ENCODE measurements around the gene PCGF2.
A peak's percentile ranks its signal among the peaks of the same experiment; 100 is the strongest.

Gene PCGF2

DNA sequence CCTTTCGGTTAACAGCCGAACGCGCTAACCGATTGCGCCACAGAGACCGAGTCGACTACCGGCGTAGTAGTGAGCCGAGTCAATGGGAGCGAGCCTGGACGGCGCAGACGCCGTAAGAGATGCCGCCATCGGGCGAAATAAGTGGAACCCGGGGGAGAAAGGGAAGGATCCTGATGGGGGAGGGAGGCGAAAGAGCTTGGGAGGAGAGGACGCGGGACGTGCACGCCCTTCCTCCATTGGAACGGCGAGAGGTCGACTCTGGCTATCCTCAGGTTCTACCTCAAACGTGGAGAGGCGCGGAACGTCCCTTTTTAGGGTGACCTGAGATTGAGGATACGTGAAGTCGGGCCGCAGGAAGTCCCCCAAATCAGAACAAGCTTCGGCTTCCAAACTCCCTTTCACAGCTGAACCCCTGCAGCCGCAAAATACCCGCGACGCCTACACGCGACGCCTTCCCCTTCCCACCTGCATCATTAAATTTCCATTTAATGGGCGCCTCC, 3.7 kb upstream of the PCGF2 start:
- peak; percentile 87 for DNase-seq (ENCODE audit: low spot score)
- FAIRE-seq, result no peak

DNA sequence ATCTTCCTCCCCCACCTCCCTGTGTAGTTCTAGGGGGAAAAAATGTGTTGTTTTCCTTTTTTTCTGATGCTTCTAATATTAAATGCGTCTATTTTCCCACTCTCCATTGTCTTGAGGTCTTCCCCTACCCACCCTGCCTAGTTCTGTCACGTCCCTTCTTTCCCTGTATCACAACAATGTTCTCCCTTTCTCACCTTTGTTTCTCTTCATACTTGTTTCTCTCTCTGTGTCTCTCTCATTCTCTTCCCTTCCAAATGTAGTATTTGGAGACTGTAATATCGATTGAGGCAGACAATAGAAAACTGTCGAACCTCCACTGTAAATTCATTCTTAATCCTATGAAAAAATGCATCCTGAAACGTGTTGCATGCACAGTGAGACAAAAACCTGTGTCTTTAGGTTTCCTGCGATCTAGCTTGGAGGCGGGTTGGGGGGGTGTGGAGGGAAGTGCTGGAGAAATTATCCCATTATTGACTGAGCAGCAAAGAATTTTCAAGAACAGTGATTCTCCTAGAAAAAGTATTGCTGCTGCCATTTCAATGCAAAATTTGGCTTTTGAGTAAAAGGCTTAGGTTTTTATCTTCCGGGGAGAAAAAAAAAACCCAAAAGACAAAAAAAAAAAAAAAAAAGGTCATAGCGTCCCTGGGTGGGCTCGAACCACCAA, 3.1 kb upstream of the PCGF2 start:
- no peak for FAIRE-seq
- DNase-seq (ENCODE audit: low spot score), result no peak

DNA sequence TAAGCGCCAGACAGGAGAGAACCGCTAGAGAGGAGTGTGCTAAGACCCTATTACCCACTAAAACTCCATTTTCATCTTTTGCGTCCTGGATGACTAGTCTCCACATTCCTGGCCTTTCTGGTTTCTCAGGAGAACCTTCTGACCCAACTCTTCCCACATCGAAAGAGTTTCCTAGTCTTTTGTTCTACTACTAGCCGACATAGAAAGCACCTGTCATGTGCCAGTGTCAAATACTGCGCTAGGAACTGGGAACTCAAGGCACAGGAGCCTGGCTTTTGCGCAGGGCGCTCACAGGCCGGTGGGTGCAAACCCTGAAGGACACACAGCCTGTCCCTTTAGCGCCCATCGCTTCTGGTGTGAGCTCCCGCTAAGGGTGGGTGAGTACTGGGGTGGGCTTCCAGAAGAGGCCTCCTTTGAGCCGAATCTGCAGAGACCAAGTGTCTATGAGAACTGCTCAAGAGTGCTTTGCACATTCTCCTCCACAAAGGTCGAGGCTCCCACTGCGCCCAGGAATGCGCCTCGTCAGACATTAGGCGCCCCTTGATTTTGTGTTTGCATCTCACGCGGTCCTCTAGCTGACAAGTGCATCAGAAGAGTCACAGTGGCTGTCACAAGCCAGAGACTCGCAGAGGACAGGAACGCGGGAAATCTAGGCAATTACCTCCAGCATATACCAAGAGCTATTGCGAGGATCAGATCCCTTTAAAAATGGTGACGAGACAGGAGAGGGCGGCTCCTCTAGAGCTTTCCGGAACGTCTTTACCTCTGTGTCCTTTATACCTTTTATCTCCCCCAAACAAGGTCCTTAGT, 2.4 kb upstream of the PCGF2 start:
- FAIRE-seq, result no peak
- DNase-seq (ENCODE audit: low spot score), result no peak

DNA sequence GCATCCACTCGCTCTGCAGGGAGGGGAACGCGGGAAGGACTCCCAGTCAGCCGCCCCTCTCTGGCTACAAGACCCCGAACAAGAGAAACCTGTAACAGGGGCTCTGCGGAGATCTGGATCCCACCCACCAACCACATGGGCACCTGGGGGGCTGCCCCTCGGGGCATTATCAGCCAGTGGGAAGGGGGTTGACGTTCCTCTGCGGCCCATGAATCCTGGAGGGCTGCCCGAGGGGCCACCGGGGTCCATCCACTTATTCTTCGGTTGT, 1.8 kb upstream of the PCGF2 start:
- no peak for DNase-seq (ENCODE audit: low spot score)
- FAIRE-seq, result no peak

DNA sequence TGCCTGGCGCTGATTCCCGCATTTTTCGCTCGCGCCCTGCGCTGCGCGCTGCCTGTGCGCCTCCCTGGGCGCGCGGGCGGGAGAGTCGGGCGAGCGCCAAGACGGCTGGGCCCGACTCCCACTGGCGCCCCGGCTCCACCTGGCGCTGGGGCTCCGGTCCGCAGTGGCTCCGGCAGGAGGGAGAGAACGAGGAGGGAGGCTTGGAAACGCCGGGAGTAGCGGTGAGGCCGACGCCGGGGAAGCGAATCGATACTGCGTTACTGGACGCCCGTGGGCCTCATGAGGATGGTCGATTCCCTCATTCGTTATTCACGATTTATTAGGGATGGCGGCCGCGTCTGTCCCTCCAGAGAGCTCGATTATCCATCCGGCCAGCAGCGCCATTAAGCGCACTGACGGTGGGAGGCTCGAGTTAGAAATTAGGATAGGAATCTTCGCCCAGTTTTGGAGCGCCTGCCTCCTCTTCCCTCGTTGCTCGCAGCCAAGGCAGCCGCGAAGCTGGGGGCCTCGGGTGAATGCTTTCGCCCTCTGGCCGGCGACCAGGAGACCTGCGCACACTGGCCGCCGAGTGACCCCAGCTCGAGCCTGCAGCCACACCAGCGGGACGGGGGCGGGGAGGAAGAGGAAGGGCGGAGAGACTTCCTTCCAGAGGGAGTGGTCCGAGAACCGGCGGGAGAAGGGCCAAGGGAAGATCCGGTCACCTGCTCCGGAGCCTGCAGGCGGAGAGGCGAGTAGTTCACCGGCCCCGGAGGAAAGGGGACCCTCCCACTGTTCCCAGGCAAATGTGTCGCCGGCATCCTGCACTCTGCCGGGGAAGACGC, 1.3 kb upstream of the PCGF2 start:
- no peak for FAIRE-seq

DNA sequence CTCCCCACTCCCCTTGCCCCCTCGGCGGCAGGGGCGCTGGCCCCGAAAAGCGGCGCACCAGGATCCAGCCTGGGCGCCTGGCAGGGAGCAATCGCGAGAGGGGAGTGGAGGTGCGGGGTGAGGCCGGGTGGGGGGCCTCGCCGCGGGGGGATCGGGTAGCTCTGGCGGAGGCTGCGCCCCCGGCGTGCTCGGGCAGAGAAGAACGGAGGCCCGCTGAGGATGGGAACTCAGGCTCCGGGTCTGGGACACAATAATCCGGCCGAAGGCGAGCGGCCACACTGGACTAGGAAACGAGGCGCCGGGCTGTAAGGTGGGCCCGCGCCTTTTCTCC, 721 bp upstream of the PCGF2 start:
- DNase-seq (ENCODE audit: low spot score), result no peak
- FAIRE-seq, result no peak

More for the DNA sequence above, 1.3 kb upstream of the PCGF2 start:
- DNase-seq (ENCODE audit: low spot score), result peak; percentile 81

DNA sequence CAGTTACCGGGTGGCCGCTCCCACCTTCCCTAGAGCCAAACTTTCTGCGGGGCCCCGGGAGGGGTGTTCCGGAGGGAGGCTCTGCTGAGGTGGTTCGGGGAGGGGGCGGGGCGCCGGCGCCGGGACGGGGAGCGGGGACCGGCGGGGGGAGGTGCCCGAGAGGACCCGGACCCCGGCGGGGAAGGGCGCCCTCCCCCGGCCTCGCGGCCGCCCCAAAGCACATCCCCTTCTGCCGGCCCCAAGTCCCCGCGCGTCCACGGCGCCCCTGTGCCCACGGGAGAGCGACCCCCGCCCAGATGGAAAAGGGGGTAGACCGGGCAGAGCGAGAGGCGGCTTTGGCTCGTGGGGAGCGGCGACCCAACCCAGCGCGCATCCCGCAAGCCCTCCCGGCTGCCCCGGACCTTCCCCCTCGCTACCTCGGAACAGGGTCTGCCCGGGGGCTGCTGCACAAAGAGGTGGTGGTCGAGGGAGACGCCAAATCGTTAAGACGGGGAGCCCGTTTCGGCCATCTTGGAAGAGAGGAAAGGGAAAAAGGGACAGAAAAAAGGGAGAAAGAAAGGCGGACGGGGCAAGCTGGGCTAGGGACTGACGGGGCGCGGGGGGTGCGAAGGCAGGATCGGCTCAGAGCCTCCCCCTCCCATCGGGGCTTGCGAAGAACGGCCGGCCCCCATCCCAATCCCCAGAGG, 530 bp downstream of the PCGF2 start:
- FAIRE-seq (no peak), DNase-seq (ENCODE audit: low spot score) (peak; percentile 62)

DNA sequence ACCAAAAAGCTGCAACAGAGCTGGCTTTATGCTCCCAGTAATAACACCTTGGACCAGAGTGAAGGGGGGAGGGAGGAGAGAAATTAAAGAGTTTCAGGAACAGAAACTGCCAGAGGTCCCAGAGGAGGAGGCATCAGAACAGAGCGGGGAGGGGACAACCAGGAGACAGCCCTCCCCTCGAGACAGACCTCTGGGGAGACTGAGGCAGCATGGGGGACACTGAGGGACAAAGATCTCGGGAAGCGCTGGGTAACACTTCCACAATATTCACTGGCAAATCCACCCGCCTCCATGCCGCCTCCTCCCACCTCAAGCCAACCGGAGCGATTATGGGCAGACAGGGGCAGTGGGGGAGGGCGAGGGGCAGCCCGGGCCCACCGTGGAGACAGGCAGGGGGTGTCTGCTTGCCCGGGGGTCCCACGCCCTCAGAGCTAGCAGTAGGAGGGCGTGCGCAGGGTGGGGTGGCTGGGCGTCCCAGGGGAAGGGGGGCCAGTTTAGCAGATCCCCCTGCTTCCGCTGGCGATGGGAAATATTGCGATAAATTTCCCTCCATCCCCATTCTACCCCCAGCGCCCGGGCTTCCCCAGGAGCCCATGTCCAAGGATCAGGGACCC, 1.2 kb downstream of the PCGF2 start:
- DNase-seq (ENCODE audit: low spot score) (no peak), FAIRE-seq (no peak)

DNA sequence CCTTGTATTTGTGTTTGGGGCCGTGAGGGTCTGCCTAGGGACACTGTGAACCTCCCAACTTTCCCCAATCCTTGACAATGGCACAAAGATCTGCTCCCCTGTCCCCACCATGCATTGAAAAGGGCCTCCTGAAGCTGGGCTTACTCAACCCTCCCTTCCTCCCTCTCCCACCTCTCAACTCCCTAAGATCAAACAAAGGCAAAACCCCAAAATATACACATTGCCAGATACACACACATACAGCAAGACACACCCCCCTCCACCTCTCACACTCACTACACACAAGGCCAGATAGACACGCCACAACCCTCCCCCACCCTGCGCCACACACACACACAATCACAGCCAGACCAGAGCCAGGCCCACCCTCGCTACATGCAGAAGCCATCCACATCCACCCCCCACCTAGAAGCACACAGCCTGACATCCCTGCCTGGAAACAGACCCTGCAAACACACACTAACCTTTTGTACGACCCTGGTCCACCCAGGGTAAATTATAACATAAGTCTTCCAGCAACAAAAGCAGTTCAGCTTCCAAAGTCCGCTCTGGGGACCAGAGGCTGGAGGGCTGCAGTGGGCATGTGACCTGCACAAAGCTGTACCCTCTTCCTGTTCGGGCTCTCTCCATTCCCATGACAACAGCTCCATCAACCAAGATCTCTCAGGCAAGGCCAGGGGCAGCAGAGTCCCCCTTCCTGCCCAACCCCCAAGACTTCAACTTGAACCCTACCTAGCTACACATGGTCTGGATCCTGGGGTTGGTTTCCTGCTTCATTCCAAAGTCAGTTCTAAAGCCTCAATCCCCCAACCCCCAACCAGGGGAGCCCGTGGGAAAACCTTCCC, 1.9 kb downstream of the PCGF2 start:
- DNase-seq (ENCODE audit: low spot score), result no peak
- no peak for FAIRE-seq

DNA sequence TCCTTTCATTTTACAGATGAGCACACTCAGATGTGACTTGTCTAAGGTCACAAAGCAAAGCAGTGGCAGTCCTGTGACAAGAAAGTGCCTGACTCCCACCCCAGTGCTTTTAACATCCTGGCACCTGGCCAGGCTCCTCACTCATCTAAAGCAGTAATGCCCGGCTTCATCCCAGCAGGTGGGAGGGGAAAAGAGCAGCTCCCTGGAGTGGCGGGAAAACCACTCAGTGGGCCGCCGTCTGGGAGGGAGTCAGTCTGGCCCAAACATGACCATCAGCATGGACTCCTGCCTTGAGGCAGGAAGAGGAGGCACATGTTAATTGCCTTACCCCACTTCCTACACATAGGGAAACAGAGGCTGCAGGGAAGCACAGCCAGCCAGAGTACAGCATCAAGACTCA, 2.6 kb downstream of the PCGF2 start:
- FAIRE-seq (no peak), DNase-seq (ENCODE audit: low spot score) (no peak)

DNA sequence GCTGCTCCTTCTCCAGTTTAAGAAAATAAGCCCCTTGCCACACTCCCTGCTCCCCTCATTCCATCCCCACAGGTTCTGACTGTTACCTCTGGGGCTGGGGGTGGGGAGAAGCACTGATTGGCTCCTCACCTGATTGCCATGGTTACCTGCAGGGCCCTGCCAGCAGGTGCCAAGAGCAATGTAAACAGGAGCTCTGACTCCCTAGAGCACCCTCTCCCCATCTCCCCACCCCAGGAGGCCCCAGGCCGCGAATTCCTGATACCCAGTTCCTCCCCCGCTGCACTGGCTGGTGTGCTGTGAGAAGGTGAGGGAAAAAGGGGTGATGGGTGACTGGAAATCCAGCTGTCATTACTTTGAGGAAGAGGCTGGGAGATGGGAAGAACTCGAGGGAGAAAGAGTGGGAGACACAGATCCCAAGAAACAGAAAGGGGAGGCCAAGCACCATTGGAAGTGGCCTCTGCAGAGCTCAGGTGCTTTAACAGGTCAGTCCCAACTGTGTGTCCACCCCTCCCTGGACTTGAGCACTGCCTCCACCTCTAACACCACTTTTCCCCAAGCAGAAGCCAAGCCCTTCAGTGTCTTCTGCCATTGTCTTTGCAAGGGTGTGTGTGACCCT, 4.5 kb downstream of the PCGF2 start:
- no peak for FAIRE-seq

DNA sequence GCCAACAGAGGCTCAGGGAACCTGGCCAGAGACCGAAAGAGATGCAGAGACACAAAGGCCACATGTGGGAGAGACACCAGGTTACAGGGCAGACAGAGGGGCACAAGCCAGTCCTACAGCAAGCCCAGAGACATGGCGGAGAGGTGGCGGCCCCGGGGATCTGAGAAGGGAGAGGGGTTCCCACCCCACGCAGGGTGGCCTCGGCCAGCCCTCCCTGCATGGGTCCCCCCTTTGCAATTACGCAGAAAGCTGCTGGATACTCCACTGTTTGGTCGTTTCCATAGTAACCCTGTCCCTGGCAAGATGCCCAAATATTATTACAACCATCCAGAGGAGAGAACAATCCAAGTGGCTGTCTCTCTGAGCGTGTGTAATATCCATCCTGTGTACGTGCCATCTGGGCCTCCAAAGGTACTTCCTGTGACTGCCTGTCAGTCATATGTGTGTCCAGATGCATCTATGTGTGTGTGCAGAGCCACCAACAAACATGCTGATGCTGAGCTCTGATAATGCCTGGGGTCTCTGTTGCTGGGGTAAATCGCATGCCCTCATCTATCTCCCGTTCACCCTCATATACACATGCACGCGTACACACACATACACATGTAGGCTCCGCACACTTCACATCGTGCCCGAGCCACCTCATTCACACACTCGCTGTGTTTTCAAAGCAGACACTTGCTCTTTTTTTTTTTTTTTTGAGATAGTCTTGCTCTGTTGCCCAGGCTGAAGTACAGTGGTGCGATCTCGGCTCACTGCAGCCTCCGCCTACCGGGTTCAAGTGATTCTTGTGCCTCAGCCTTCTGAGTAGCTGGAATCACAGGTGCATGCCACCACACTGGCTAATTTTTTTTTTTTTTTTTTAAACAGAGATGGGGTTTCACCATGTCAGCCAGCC, 5.5 kb downstream of the PCGF2 start:
- no peak for DNase-seq (ENCODE audit: low spot score)

More for the DNA sequence above, 4.5 kb downstream of the PCGF2 start:
- DNase-seq (ENCODE audit: low spot score), result no peak

DNA sequence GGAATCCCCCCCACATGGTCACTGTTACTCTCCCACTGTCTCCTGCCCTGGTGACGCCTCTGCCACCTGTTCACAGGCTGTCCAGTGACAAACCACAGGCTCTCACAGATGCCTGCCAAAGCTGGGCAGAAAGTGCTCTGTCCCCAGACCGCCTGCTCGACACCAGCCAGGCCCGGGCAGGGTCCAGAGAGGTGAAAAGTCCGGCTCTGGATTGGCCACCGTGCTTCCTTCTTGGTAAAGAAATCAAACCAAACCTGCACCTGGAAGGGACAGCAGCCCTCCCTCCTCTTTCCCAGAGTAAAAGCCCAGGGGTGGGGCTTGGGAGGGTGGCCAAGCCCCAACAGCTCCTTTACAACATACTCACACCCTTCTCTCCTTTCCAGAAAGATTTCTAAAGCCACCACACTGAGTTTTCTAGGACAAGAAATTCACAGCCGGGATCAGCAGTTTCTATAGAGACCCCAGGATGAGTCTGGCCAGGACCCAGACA, 6.2 kb downstream of the PCGF2 start:
- DNase-seq (ENCODE audit: low spot score) (no peak), FAIRE-seq (no peak)

More for the DNA sequence above, 5.5 kb downstream of the PCGF2 start:
- FAIRE-seq, result no peak

DNA sequence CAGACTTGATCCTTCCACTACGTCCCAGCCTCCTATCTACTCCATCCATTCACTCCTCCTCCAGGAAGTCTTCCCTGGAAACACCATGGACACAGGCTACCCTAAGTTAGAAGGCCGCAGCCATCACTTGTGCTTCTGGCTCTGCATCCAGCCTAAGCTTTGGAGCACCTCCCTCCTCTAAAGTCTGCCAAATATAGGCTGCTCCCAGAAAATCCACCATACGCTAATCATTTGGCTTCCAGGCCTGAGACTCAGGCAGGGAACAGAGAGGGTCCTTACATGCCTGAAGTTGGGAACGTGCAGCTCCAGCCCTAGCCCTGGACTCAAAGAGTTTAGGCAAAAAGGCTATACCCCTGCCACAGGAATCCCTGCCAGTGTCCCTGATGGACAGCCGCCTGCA, 6.7 kb downstream of the PCGF2 start:
- DNase-seq (ENCODE audit: low spot score) (no peak), FAIRE-seq (no peak)

DNA sequence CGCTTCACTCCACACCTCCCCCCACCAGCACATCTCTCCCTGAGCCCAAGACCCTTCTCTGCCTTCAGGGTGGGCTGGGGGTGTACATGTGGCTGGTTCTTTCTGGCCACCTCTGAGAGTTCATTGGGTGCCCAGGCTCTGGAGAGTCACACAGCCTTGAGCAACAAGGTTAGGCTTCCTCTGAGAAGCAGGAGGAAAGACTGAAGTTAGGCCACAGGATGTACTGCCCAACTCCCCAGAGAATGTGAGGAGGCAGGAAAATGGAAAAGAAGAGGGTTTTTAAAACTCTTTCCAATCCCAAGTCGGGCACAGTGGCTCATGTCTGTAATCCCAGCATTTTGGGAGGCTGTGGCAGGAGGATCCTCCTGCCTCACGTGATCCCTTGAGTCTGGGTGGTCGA, 7.3 kb downstream of the PCGF2 start:
- no peak for DNase-seq (ENCODE audit: low spot score)
- no peak for FAIRE-seq

DNA sequence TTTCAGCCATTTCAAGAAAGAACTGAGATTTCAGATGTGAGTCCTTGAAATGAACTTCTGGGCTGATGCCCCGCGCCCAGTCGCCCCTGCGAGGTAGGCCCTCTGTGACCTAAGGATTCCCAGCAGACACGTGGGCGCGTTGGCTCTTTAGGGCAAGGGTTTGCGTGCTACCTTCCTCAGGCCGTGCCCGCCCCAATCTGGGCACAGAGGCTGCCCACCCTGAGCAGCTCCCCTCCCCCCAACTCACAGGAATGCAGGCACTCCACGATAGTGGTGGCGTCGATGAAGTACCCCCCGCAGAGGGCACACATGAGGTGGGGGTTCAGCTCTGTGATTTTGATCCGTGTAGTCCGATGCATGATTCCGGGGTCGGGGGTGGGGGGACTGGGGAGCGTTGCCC, 8.1 kb downstream of the PCGF2 start:
- FAIRE-seq, result no peak
- no peak for DNase-seq (ENCODE audit: low spot score)

DNA sequence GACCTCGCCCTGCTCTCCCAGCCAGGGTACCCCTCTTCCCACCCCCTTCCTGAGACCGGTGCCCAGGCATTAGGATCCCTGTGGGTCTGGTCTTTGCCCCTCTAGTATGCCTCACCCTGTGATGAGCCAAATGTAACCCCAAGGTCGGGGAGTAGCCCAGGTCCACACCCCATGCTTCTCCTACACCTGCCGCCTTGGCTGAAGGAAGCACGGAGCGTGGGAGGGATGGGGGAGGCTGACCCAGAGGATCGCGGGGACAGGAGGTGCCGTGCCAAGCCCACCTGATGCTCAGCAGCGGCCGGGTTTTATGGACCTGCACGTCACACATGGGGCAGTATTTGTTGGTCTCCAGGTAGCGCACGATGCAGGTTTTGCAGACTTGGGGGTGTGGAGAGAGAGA, 8.8 kb downstream of the PCGF2 start:
- DNase-seq (ENCODE audit: low spot score) (no peak), FAIRE-seq (no peak)

DNA sequence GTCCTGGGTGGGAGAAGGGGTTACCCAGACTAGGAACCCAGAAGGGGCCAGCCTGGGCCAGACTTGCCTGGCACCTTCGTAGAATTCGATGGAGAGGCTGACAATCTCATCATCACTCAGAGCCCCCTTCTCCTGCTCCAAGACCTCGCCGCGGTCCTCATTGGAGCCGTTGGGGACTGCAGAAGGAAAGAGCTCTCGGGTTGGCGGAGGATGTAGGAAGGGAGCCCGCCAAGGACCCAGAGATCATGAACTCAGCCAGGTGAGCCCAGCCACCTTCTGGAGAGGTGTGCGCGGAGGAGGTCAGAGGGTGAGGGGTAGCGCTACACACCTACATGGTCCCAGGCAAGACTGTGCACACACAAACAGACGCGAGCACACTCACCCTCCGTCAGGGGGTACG, 9.4 kb downstream of the PCGF2 start:
- DNase-seq (ENCODE audit: low spot score) (no peak), FAIRE-seq (no peak)

Measured in urothelium cell line (cell line).